CD4-positive, alpha-beta T cell (primary cell): Measurements from ENCODE around the gene LRRC26. TPM values are rescaled to one million over a fixed set of nuclear protein-coding genes. Genes with fewer than 3 reads are reported as not detected.
"Not testable (repeated sequence)": the region's sequence is repeated elsewhere in the genome, so short reads cannot be mapped to it uniquely, and the experiment has no call there.

Source experiments
- ATAC-seq: fragments of 200-7000 bp; cut with Tn5 transposase; one replicate; pipeline ENCODE4 v1.10.0; 2022; ENCODE audit warnings: mild to moderate bottlenecking; ENCODE audit not compliant: poor library complexity
- CTCF ChIA-PET: fragments of 350-600 bp; sonication (Branson Sonifier 250); formaldehyde crosslinking; loops from one replicate; lab custom pipeline; 2021; ENCODE audit warnings: antibody characterized with exemption, inconsistent platforms; lab: Charles Lee
- POLR2A ChIA-PET: fragments of 350-600 bp; sonication (Branson Sonifier 250); formaldehyde crosslinking; loops from one replicate; lab custom pipeline; 2021; ENCODE audit warnings: antibody characterized with exemption, inconsistent platforms; lab: Charles Lee
- DNase-seq, 14 experiments: peaks; one replicate each; pipeline ENCODE4 v3.0.0-alpha.2; 2013 to 2020; ENCODE audit warnings: mixed read lengths in 2 of 14
- H3K27ac ChIP-seq, 2 donors: one replicate each; pipeline versions ENCODE4 v1.5.1 to v1.7.0; 2013; ENCODE audit warnings: low read length in 2 of 2, low read depth in 1 of 2, mild to moderate bottlenecking in 1 of 2
- H3K27me3 ChIP-seq, 2 experiments: 1 replicate in 1 of 2; 2 replicates in 1 of 2; pipeline versions ENCODE4 v1.6.1 to v1.7.0; 2013; ENCODE audit warnings: low read length in 2 of 2, control low read depth in 1 of 2, mild to moderate bottlenecking in 1 of 2, moderate library complexity in 1 of 2; ENCODE audit not compliant: insufficient read depth in 2 of 2, control insufficient read depth in 1 of 2
- H3K36me3 ChIP-seq: one replicate; pipeline ENCODE4 v1.6.1; 2013; ENCODE audit warnings: low read length, control low read depth; ENCODE audit not compliant: insufficient read depth
- H3K4me1 ChIP-seq: one replicate; pipeline ENCODE4 v1.6.1; 2013; ENCODE audit warnings: low read length, control low read depth; ENCODE audit not compliant: insufficient read depth
- H3K4me3 ChIP-seq: one replicate; pipeline ENCODE4 v1.5.1; 2013; ENCODE audit warnings: mild to moderate bottlenecking, low read length, moderate library complexity
- H3K9me3 ChIP-seq, 2 experiments: 1 replicate in 1 of 2; 2 replicates in 1 of 2; pipeline versions ENCODE4 v1.6.1 to v1.7.0; 2013; ENCODE audit warnings: low read length in 2 of 2, mild to moderate bottlenecking in 2 of 2, control low read depth in 1 of 2, moderate library complexity in 1 of 2; ENCODE audit not compliant: control insufficient read depth in 1 of 2, insufficient read depth in 1 of 2
- H3K27ac Mint-ChIP-seq: one replicate; pipeline ENCODE4 v1.8.0; 2020; ENCODE audit warnings: mixed read lengths
- H3K27me3 Mint-ChIP-seq: one replicate; pipeline ENCODE4 v1.8.0; 2021; ENCODE audit warnings: mixed read lengths
- H3K36me3 Mint-ChIP-seq: one replicate; pipeline ENCODE4 v1.8.0; 2021; ENCODE audit warnings: low read depth, mixed read lengths
- H3K4me1 Mint-ChIP-seq: one replicate; pipeline ENCODE4 v1.8.0; 2021; ENCODE audit warnings: low read depth, mixed read lengths
- H3K4me3 Mint-ChIP-seq: one replicate; pipeline ENCODE4 v1.8.0; 2020; ENCODE audit warnings: mild to moderate bottlenecking, mixed read lengths
- H3K9me3 Mint-ChIP-seq: one replicate; pipeline ENCODE4 v1.8.0; 2020; ENCODE audit warnings: mixed read lengths
- CTCF ChIP-seq: fragments of 200-600 bp; IDR thresholded peaks from one replicate; pipeline ENCODE4 v1.8.0; 2022; ENCODE audit warnings: antibody characterized with exemption, mild to moderate bottlenecking
- intact Hi-C, 2 experiments: fragments of 100-400 bp; cut with DNase I in 1 of 2; cut with micrococcal nuclease in 1 of 2; formaldehyde crosslinking; loops; one replicate each; pipeline versions ENCODE4 v1.15.1 to v1.9.0; 2023 to 2025; cut with DNase I, micrococcal nuclease
- total RNA-seq, 174 experiments: library from RNA in 2 of 174; stranded (reverse) in 2 of 174; gene quantifications; one replicate each; pipeline ENCODE4 v1.2.3 and lab custom pipeline; 2021 to 2026

LRRC26 gene
- total RNA-seq, 2 experiments from 2014 or later = not detected

GRCh38 chr9:137136881-137137607 is 32.8 kb downstream of the LRRC26 start:
- no peaks in the 10 kb centered on the region for H3K9me3 Mint-ChIP-seq
- H3K36me3 ChIP-seq = no peaks in the 10 kb centered on the region
- peaks cover 0 to 36% of the 10 kb centered on the region in 2 experiments for H3K9me3 ChIP-seq
- no peak for TF ChIP-seq CTCF
- intact Hi-C loops = no loop called here
- POLR2A ChIA-PET = no interaction called here
- CTCF ChIA-PET = no interaction called here
- no peak overlapping the region for H3K4me3 Mint-ChIP-seq
- no peak overlapping the region for H3K4me3 ChIP-seq
- no peak overlapping the region for H3K27ac Mint-ChIP-seq
- peaks cover 8% of the 10 kb centered on the region for H3K4me1 ChIP-seq
- no peak for ATAC-seq
- DNase-seq = no peak
- peaks cover 74% of the 10 kb centered on the region for H3K27me3 Mint-ChIP-seq
- H3K36me3 Mint-ChIP-seq = no peaks in the 10 kb centered on the region
- peaks cover under 1% of the 10 kb centered on the region for H3K4me1 Mint-ChIP-seq
- peaks cover 62 to 67% of the 10 kb centered on the region in 2 experiments for H3K27me3 ChIP-seq
- H3K27ac ChIP-seq = no peak overlapping the region

- POLR2A ChIA-PET = no interaction called here
- Mint-ChIP-seq H3K36me3 (no peaks in the 10 kb centered on the region), H3K4me3 (no peak overlapping the region), H3K9me3 (no peaks in the 10 kb centered on the region), H3K27ac (no peak overlapping the region), H3K27me3 (peaks cover 67% of the 10 kb centered on the region), H3K4me1 (no peaks in the 10 kb centered on the region)
- Histone ChIP-seq H3K27me3 (peaks cover 55 to 62% of the 10 kb centered on the region in 2 experiments), H3K4me3 (no peak overlapping the region), H3K27ac (no peak overlapping the region), H3K9me3 (peaks cover 0 to 40% of the 10 kb centered on the region in 2 experiments), H3K4me1 (peaks cover 8% of the 10 kb centered on the region), H3K36me3 (no peaks in the 10 kb centered on the region)
- ATAC-seq = no peak
- TF ChIP-seq CTCF = no peak
- CTCF ChIA-PET = no interaction called here
- no peak for DNase-seq
- intact Hi-C loops = no loop called here
These were observed 33.5 kb downstream of the LRRC26 start for GRCh38 chr9:137136261-137136880.

- intact Hi-C loops, H3K36me3 Mint-ChIP-seq, H3K27ac Mint-ChIP-seq, H3K4me3 Mint-ChIP-seq, H3K27ac ChIP-seq, DNase-seq, H3K36me3 ChIP-seq, ATAC-seq, H3K9me3 Mint-ChIP-seq, H3K4me1 Mint-ChIP-seq, POLR2A ChIA-PET, H3K4me3 ChIP-seq, CTCF ChIA-PET: not testable (repeated sequence)
- Histone ChIP-seq H3K9me3 (peaks cover 4 to 52% of the 10 kb centered on the region in 2 experiments), H3K4me1 (peaks cover 12% of the 10 kb centered on the region), H3K27me3 (peaks cover 43 to 50% of the 10 kb centered on the region in 2 experiments)
- peaks cover 55% of the 10 kb centered on the region for H3K27me3 Mint-ChIP-seq
These were observed 34.7 kb downstream of the LRRC26 start for GRCh38 chr9:137135154-137135553.
